HepG2 (cell line): Measurements from ENCODE around the gene VPS25. TPM values are rescaled to one million over a fixed set of nuclear protein-coding genes. Genes with fewer than 3 reads are reported as not detected.
A peak's percentile ranks its signal among the peaks of the same experiment; 100 is the strongest.

ENCODE experiments used
- ARID2 ChIP-seq: sonication (generic); formaldehyde crosslinking; IDR thresholded peaks from 2 replicates; pipeline ENCODE4 v1.8.1; 2022; ENCODE audit warnings: mild to moderate bottlenecking, missing genetic modification reagents, borderline replicate concordance
- CHD4 ChIP-seq: fragments of 200-600 bp; sonication (generic); IDR thresholded peaks from 2 replicates; pipeline ENCODE4 v1.7.0; 2017; ENCODE audit warnings: mild to moderate bottlenecking, low read length, borderline replicate concordance
- ELF3 ChIP-seq: IDR thresholded peaks from 2 replicates; pipeline ENCODE4 v1.6.1; 2016; ENCODE audit warnings: missing genetic modification reagents, missing compliant biosample characterization
- IRF1 ChIP-seq: sonication (generic); formaldehyde crosslinking; IDR thresholded peaks from 2 replicates; pipeline ENCODE4 v1.4.0; 2020; ENCODE audit warnings: low read depth, mild to moderate bottlenecking, missing genetic modification reagents
- KDM6A ChIP-seq: IDR thresholded peaks from 2 replicates; pipeline ENCODE4 v1.6.1; 2016; ENCODE audit warnings: low read depth
- KMT2A ChIP-seq: sonication (generic); formaldehyde crosslinking; IDR thresholded peaks from 2 replicates; pipeline ENCODE4 v1.4.0; 2020; ENCODE audit warnings: missing genetic modification reagents
- MAFK ChIP-seq, 2 experiments: IDR thresholded peaks in 1 of 2; conservative IDR thresholded peaks in 1 of 2; 2 replicates each; pipeline ENCODE4 v1.6.1; 2011; ENCODE audit warnings: improper control_type of control experiment in 2 of 2, low read length in 2 of 2
- PHB2 ChIP-seq: fragments of 450-650 bp; IDR thresholded peaks from 2 replicates; pipeline ENCODE4 v1.6.1; 2018; ENCODE audit not compliant: partially characterized antibody
- SALL1 ChIP-seq: sonication (generic); formaldehyde crosslinking; IDR thresholded peaks from 2 replicates; pipeline ENCODE4 v1.8.0; 2022; ENCODE audit warnings: mild to moderate bottlenecking, missing genetic modification reagents
- SNAPC2 ChIP-seq: sonication (generic); formaldehyde crosslinking; IDR thresholded peaks from 2 replicates; pipeline ENCODE4 v1.8.1; 2022; ENCODE audit warnings: mild to moderate bottlenecking, missing genetic modification reagents
- SP4 ChIP-seq: sonication (generic); formaldehyde crosslinking; IDR thresholded peaks from 2 replicates; pipeline ENCODE4 v1.8.1; 2023; ENCODE audit warnings: mild to moderate bottlenecking, missing genetic modification reagents
- STAT6 ChIP-seq: sonication (generic); formaldehyde crosslinking; IDR thresholded peaks from 2 replicates; pipeline ENCODE4 v1.4.0; 2020; ENCODE audit warnings: missing genetic modification reagents, mild to moderate bottlenecking, borderline replicate concordance
- TBX3 ChIP-seq: fragments of 450-650 bp; IDR thresholded peaks from 2 replicates; pipeline ENCODE4 v1.6.1; 2017; ENCODE audit warnings: antibody characterized with exemption, mild to moderate bottlenecking, inconsistent platforms, borderline replicate concordance
- THRA ChIP-seq: sonication (generic); formaldehyde crosslinking; IDR thresholded peaks from 2 replicates; pipeline ENCODE4 v1.4.0; 2020; ENCODE audit warnings: missing genetic modification reagents, borderline replicate concordance
- ZBTB25 ChIP-seq: IDR thresholded peaks from 2 replicates; pipeline ENCODE4 v1.6.1; 2018; ENCODE audit warnings: missing genetic modification reagents
- ZBTB38 ChIP-seq: sonication (generic); formaldehyde crosslinking; IDR thresholded peaks from 2 replicates; pipeline ENCODE4 v1.5.1; 2020; ENCODE audit warnings: mild to moderate bottlenecking, missing genetic modification reagents
- ZMYM4 ChIP-seq: sonication (generic); formaldehyde crosslinking; IDR thresholded peaks from 2 replicates; pipeline ENCODE4 v1.8.1; 2023; ENCODE audit warnings: mild to moderate bottlenecking, missing genetic modification reagents
- ZNF33A ChIP-seq: sonication (generic); formaldehyde crosslinking; IDR thresholded peaks from 2 replicates; pipeline ENCODE4 v1.5.1; 2020; ENCODE audit warnings: missing genetic modification reagents, mild to moderate bottlenecking, moderate library complexity, borderline replicate concordance
- ZNF431 ChIP-seq: sonication (generic); formaldehyde crosslinking; IDR thresholded peaks from 2 replicates; pipeline ENCODE4 v1.9.0; 2022; ENCODE audit warnings: missing genetic modification reagents, low read depth, mild to moderate bottlenecking, borderline replicate concordance
- ZNF530 ChIP-seq: sonication (generic); formaldehyde crosslinking; IDR thresholded peaks from 2 replicates; pipeline ENCODE4 v1.5.0; 2020; ENCODE audit warnings: low read depth, mild to moderate bottlenecking, missing genetic modification reagents
- ZNF607 ChIP-seq: sonication (generic); formaldehyde crosslinking; IDR thresholded peaks from 2 replicates; pipeline ENCODE4 v1.5.1; 2020; ENCODE audit warnings: missing genetic modification reagents, mild to moderate bottlenecking, borderline replicate concordance
- ZNF674 ChIP-seq: sonication (generic); formaldehyde crosslinking; IDR thresholded peaks from 2 replicates; pipeline ENCODE4 v1.5.0; 2020; ENCODE audit warnings: low read depth, mild to moderate bottlenecking, missing genetic modification reagents
- ZNF773 ChIP-seq: sonication (generic); formaldehyde crosslinking; IDR thresholded peaks from 2 replicates; pipeline ENCODE4 v1.4.0; 2020; ENCODE audit warnings: missing genetic modification reagents, borderline replicate concordance
- ZNF788 ChIP-seq: sonication (generic); formaldehyde crosslinking; IDR thresholded peaks from 2 replicates; pipeline ENCODE4 v1.5.0; 2020; ENCODE audit warnings: mild to moderate bottlenecking, missing genetic modification reagents, borderline replicate concordance
- ZSCAN20 ChIP-seq: sonication (generic); formaldehyde crosslinking; IDR thresholded peaks from 2 replicates; pipeline ENCODE4 v1.4.0; 2020; ENCODE audit warnings: missing genetic modification reagents, mild to moderate bottlenecking, borderline replicate concordance
- ZSCAN31 ChIP-seq: sonication (generic); formaldehyde crosslinking; IDR thresholded peaks from 2 replicates; pipeline ENCODE4 v1.5.0; 2020; ENCODE audit warnings: low read depth, mild to moderate bottlenecking, missing genetic modification reagents
- polyA plus RNA-seq, 8 experiments: library from polyadenylated mRNA; depleted of rRNA in 3 of 8; stranded (reverse) in 7 of 8; unstranded in 1 of 8; fragments of >200 nt; fragmentation: Illumina TruSeq in 4 of 8; extraction: Trizol in 4 of 8; gene quantifications; 2 replicates each; pipeline versions ENCODE4 v1.2.1 to v1.2.3, GENCODE V29; 2011 to 2016; ENCODE audit warnings: low read depth in 4 of 8, missing spikeins in 1 of 8, mixed read lengths in 1 of 8; ENCODE audit not compliant: insufficient read depth in 1 of 8
- total RNA-seq, 5 experiments: library from RNA; depleted of rRNA; stranded (reverse); fragments of >200 nt; fragmentation: Illumina TruSeq; extraction: Trizol; gene quantifications; 2 replicates each; pipeline ENCODE4 v1.2.3, GENCODE V29; 2016; ENCODE audit warnings: low read depth in 1 of 5

The VPS25 gene
- total and polyA plus RNA-seq, 2 of the 13 experiments (the other 11 are each of a cell fraction or from before 2014, with no cell fraction given): 161 to 249 TPM

GRCh38 chr17:42744283-42744805, 28.9 kb upstream of the VPS25 start (continued):
- TF ChIP-seq STAT6 (CRISPR knock-in tag): no peak
- no peak for TF ChIP-seq ZNF530 (CRISPR knock-in tag)
- 0 out of 2 replicates have a peak, but pooled peaks have one; percentile 19 for TF ChIP-seq KDM6A (CRISPR knock-in tag)
- no peak for TF ChIP-seq SNAPC2
- TF ChIP-seq ELF3 (CRISPR knock-in tag): peak; percentile 5; the same call in 1 of the 2 replicates
- peak; percentile 34; the same call in 1 of the 2 replicates for TF ChIP-seq IRF1 (CRISPR knock-in tag)
- TF ChIP-seq MAFK (conservative IDR thresholded peaks at IDR 0.05 in 1 of 2, IDR thresholded peaks at IDR 0.05 in 1 of 2; ENCODE audit: low read length in 2 of 2): no peak
- TF ChIP-seq ZSCAN20 (CRISPR knock-in tag): no peak
- no peak for TF ChIP-seq PHB2
- TF ChIP-seq SALL1 (CRISPR knock-in tag): no peak
- TF ChIP-seq ZNF607 (CRISPR knock-in tag): no peak; the same call in 1 of the 2 replicates
- TF ChIP-seq ZNF773 (CRISPR knock-in tag): peak; percentile 87; the same call in 1 of the 2 replicates
- no peak; the same call in 1 of the 2 replicates for TF ChIP-seq ARID2 (CRISPR knock-in tag)
- peak; percentile 0; the same call in 1 of the 2 replicates for TF ChIP-seq ZBTB25 (CRISPR knock-in tag)
- no peak for TF ChIP-seq ZNF674 (CRISPR knock-in tag)
- peak; percentile 35; the same call in 1 of the 2 replicates for TF ChIP-seq ZMYM4 (CRISPR knock-in tag)
- TF ChIP-seq KMT2A (CRISPR knock-in tag): no peak; the same call in 1 of the 2 replicates
- TF ChIP-seq ZBTB38 (CRISPR knock-in tag): no peak
- TF ChIP-seq ZNF431 (CRISPR knock-in tag): no peak
- no peak for TF ChIP-seq ZNF33A (CRISPR knock-in tag)
- TF ChIP-seq THRA (CRISPR knock-in tag): no peak
- no peak for TF ChIP-seq CHD4
- no peak for TF ChIP-seq TBX3
- TF ChIP-seq ZNF788 (CRISPR knock-in tag): no peak
- no peak for TF ChIP-seq ZSCAN31 (CRISPR knock-in tag)
- no peak for TF ChIP-seq SP4
